ENCODE data around the gene ZNF799. TPM values are rescaled to one million over a fixed set of nuclear protein-coding genes. Genes with fewer than 3 reads are reported as not detected.

Gene ZNF799
- total RNA-seq, 4 donors from 2014 or later = 5.4 to 9.4 (median 7.9) TPM

DNA sequence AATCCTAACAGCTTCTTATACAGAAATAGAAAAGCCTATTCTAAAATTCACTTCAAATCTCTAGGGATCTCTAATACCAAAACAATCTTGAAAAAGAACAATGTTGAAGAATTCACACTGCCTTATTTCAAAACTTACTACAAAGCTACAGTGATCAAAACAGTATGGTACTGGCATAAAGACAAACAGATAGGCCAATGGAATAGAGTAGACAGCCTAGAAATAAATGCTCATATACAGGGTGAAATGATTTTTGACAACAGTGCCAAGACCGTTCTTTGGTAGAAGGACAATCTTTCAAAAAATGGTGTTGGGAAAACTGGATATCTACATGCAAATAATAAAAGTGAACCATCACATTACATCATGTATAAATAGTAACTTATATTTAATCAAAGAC, 55.9 kb downstream of the ZNF799 start:
- TF ChIP-seq POLR2AphosphoS5 (IDR thresholded peaks at IDR 0.05) (no peak), EP300 (IDR thresholded peaks at IDR 0.05; ENCODE audit: low read depth) (no peak), POLR2A (IDR thresholded peaks at IDR 0.05) (no peak)
- TF ChIP-seq, protein P1, sequence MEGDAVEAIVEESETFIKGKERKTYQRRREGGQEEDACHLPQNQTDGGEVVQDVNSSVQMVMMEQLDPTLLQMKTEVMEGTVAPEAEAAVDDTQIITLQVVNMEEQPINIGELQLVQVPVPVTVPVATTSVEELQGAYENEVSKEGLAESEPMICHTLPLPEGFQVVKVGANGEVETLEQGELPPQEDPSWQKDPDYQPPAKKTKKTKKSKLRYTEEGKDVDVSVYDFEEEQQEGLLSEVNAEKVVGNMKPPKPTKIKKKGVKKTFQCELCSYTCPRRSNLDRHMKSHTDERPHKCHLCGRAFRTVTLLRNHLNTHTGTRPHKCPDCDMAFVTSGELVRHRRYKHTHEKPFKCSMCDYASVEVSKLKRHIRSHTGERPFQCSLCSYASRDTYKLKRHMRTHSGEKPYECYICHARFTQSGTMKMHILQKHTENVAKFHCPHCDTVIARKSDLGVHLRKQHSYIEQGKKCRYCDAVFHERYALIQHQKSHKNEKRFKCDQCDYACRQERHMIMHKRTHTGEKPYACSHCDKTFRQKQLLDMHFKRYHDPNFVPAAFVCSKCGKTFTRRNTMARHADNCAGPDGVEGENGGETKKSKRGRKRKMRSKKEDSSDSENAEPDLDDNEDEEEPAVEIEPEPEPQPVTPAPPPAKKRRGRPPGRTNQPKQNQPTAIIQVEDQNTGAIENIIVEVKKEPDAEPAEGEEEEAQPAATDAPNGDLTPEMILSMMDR (IDR thresholded peaks at IDR 0.05) = no peak
- intact Hi-C loops (cut with DNase I; ENCODE audit: low total_unique reads) (no loop called here), in situ Hi-C loops (cut with MboI; ENCODE audit: low pct_ligation_motif_present in 1 of 4, low pct_unique_long_range_greater_than_20kb in 1 of 4, low sequenced_read_pairs in 3 of 4) (no loop called here)
- Histone ChIP-seq H3K9me3 (peaks cover 42 to 52% of the 10 kb centered on the region in 2 donors), H3K27me3 (no peaks in the 10 kb centered on the region), H3K27ac (no peak overlapping the region), H3K4me3 (no peak overlapping the region), H3K36me3 (peaks cover 0 to 13% (median 6%) of the 10 kb centered on the region in 4 donors), H3K4me1 (no peaks in the 10 kb centered on the region)
- no peak for DNase-seq
- WGBS, 2 donors (ENCODE audit: low coverage in 1 of 2) = 94 to 95% methylated on average over 1 of the region's 1 CpG

Small RNA genes lying within 50 kb of the gene (small RNA-seq; reads per million reads assigned to genes)
- 0 reads per million in 4 donors for gene RPS29P23

Other genes starting within 250 kb of the ZNF799 start
- gene ZNF625, start 244.5 kb downstream of the ZNF799 start, total RNA-seq = 1 to 10 TPM in 2 of 4 donors, under 1 TPM in 1, not detected in 1; 0.60 to 2.3 (median 2.2) TPM
- gene ZNF136, start 238.2 kb downstream of the ZNF799 start, total RNA-seq = 10 to 100 TPM in 2 of 4 donors, 1 to 10 TPM in 2; 6.3 to 18.7 (median 9.1) TPM
- gene ZNF44, start 106.4 kb downstream of the ZNF799 start, total RNA-seq = 10 to 100 TPM in 3 of 4 donors, 1 to 10 TPM in 1; 7.5 to 44.4 (median 23.5) TPM
- gene ZNF563, start 67.6 kb downstream of the ZNF799 start, total RNA-seq = 1 to 10 TPM; 1.2 to 6.5 (median 3.4) TPM
- 1 to 10 TPM in 1 of 4 donors, under 1 TPM in 1, not detected in 2; 0.96 to 2.2 TPM for gene ZNF442, start 35.6 kb downstream of the ZNF799 start, total RNA-seq
- 1 to 10 TPM; 1.8 to 8.1 (median 7.0) TPM for gene ZNF443, start 39.8 kb upstream of the ZNF799 start, total RNA-seq
- 1 to 10 TPM; 1.1 to 4.1 (median 2.2) TPM for gene ZNF709, start 83.5 kb upstream of the ZNF799 start, total RNA-seq
- gene ZNF564, start 150.2 kb upstream of the ZNF799 start, total RNA-seq = 10 to 100 TPM; 16.4 to 25.6 (median 19.6) TPM
- 10 to 100 TPM in 2 of 4 donors, 1 to 10 TPM in 2; 6.7 to 54.9 (median 10.8) TPM for gene ZNF490, start 209.5 kb upstream of the ZNF799 start, total RNA-seq
- 10 to 100 TPM; 17.5 to 83.0 (median 24.9) TPM for gene ZNF791, start 209.6 kb upstream of the ZNF799 start, total RNA-seq